ENCODE measurements around the gene NKD2. TPM values are rescaled to one million over a fixed set of nuclear protein-coding genes. Genes with fewer than 3 reads are reported as not detected.

Gene NKD2
- polyA plus RNA-seq, 1 donor (not counting 4 experiments of a cell fraction or from before 2014, with no cell fraction given) = not detected

DNA sequence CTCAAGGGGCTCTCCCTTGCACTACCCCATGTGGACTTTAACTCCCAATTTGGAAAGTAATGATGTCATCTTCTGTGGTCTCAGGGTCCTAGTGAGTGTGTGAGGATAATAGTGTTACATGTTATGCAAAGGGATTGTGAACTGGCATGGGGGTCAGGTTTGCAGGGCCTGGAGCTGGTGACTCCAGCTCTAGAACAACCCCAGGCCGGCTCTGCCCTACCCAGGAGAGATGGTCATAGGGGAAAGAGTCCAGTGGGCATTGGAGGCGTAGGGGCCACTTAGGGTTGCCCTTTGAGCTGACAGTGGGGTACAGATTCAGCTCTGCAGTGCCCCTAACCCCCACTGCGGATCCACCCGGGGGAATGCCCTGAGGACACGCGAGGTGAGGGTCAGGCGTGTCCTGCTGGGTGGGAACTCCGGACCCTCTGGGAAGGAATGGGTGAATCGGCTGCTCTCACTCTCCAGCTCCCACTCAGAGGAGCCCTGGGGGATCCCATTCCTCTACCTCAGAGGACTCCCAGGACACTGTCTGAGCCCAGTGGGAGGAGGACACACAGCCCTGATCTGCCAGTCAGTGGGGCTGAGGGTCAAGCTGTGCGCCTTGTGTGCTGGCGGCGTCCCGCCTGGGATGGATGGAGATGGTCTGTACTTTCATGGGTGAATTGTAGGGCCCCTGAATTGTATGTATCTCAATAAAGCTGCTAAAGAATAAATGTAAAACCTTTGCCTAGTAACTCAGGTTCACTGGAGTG is 2.5 kb upstream of the NKD2 start:
- FAIRE-seq = no peak
- Histone ChIP-seq H2AFZ (ENCODE audit: control insufficient read depth, low read length) (no peak overlapping the region), H3K9ac (ENCODE audit: control insufficient read depth, extremely low read depth, insufficient read depth, low read length) (no peak overlapping the region), H3K9me1 (ENCODE audit: control insufficient read depth, extremely low read depth, insufficient read depth, low read length) (no peaks in the 10 kb centered on the region), H3K4me2 (ENCODE audit: control insufficient read depth, extremely low read depth, insufficient read depth, low read depth, low read length) (no peak overlapping the region), H3K4me1 (ENCODE audit: control insufficient read depth, extremely low read depth, insufficient read depth, low read length) (peaks cover 17% of the 10 kb centered on the region), H3K27me3 (ENCODE audit: control insufficient read depth, extremely low read depth, insufficient read depth, low read length) (peaks cover 85% of the 10 kb centered on the region), H4K20me1 (ENCODE audit: control insufficient read depth, extremely low read depth, insufficient read depth, low read length) (peaks cover 8% of the 10 kb centered on the region), H3K36me3 (ENCODE audit: control insufficient read depth in 2 of 2, extremely low read depth in 1 of 2, insufficient read depth in 2 of 2, low read length in 2 of 2) (no peaks in the 10 kb centered on the region), H3K79me2 (ENCODE audit: control insufficient read depth, insufficient read depth, low read length) (no peaks in the 10 kb centered on the region), H3K9me3 (ENCODE audit: control insufficient read depth, low read depth, low read length) (no peaks in the 10 kb centered on the region), H3K27ac (ENCODE audit: control insufficient read depth, insufficient read depth, low read length) (no peak overlapping the region), H3K4me3 (ENCODE audit: control insufficient read depth in 2 of 3, extremely low read depth in 1 of 3, insufficient read depth in 2 of 3, low read depth in 1 of 3, low read length in 3 of 3) (no peak overlapping the region)
- dilution Hi-C loops (cut with MboI; ENCODE audit: extremely low pct_ligation_motif_present, low sequenced_read_pairs) = no loop called here
- no peak for TF ChIP-seq EZH2 (IDR thresholded peaks at IDR 0.05; ENCODE audit: low read length)
- no peak for TF ChIP-seq CTCF (optimal IDR thresholded peaks at IDR 0.05 in 1 of 3, IDR thresholded peaks at IDR 0.05 in 1 of 3, conservative IDR thresholded peaks at IDR 0.05 in 1 of 3; ENCODE audit: extremely low read depth in 1 of 3, insufficient read depth in 2 of 3, low read length in 3 of 3)
- no peak for DNase-seq (ENCODE audit: low read depth, low spot score)

GRCh38 chr5:1006656-1007071 is 1.9 kb upstream of the NKD2 start:
- H3K9me1 ChIP-seq (ENCODE audit: control insufficient read depth, extremely low read depth, insufficient read depth, low read length) = no peaks in the 10 kb centered on the region
- H3K4me1 ChIP-seq (ENCODE audit: control insufficient read depth, extremely low read depth, insufficient read depth, low read length) = peaks cover 17% of the 10 kb centered on the region
- H3K36me3 ChIP-seq (ENCODE audit: control insufficient read depth in 2 of 2, extremely low read depth in 1 of 2, insufficient read depth in 2 of 2, low read length in 2 of 2) = no peaks in the 10 kb centered on the region
- H3K4me3 ChIP-seq (ENCODE audit: control insufficient read depth in 2 of 3, extremely low read depth in 1 of 3, insufficient read depth in 2 of 3, low read depth in 1 of 3, low read length in 3 of 3) = no peak overlapping the region
- TF ChIP-seq EZH2 (IDR thresholded peaks at IDR 0.05; ENCODE audit: low read length) (no peak), CTCF (optimal IDR thresholded peaks at IDR 0.05 in 1 of 3, IDR thresholded peaks at IDR 0.05 in 1 of 3, conservative IDR thresholded peaks at IDR 0.05 in 1 of 3; ENCODE audit: extremely low read depth in 1 of 3, insufficient read depth in 2 of 3, low read length in 3 of 3) (no peak)
- no peaks in the 10 kb centered on the region for H3K79me2 ChIP-seq (ENCODE audit: control insufficient read depth, insufficient read depth, low read length)
- H3K9ac ChIP-seq (ENCODE audit: control insufficient read depth, extremely low read depth, insufficient read depth, low read length) = no peak overlapping the region
- H2AFZ ChIP-seq (ENCODE audit: control insufficient read depth, low read length) = no peak overlapping the region
- DNase-seq (ENCODE audit: low read depth, low spot score) (no peak), FAIRE-seq (no peak)
- dilution Hi-C loops (cut with MboI; ENCODE audit: extremely low pct_ligation_motif_present, low sequenced_read_pairs) = no loop called here
- H3K9me3 ChIP-seq (ENCODE audit: control insufficient read depth, low read depth, low read length) = no peaks in the 10 kb centered on the region
- H3K27me3 ChIP-seq (ENCODE audit: control insufficient read depth, extremely low read depth, insufficient read depth, low read length) = peaks cover 86% of the 10 kb centered on the region
- peaks cover 8% of the 10 kb centered on the region for H4K20me1 ChIP-seq (ENCODE audit: control insufficient read depth, extremely low read depth, insufficient read depth, low read length)
- no peak overlapping the region for H3K27ac ChIP-seq (ENCODE audit: control insufficient read depth, insufficient read depth, low read length)
- H3K4me2 ChIP-seq (ENCODE audit: control insufficient read depth, extremely low read depth, insufficient read depth, low read depth, low read length) = no peak overlapping the region
